Colonic mucosa (tissue), 4 donors: ENCODE measurements around the gene SLC38A6. TPM values are rescaled to one million over a fixed set of nuclear protein-coding genes. Genes with fewer than 3 reads are reported as not detected.
"Not testable (repeated sequence)": the region's sequence is repeated elsewhere in the genome, so short reads cannot be mapped to it uniquely, and the experiment has no call there.

Experiments
- DNase-seq: peaks from one replicate; pipeline ENCODE4 v3.0.0-alpha.2; 2020
- H3K27ac ChIP-seq: fragments of 200-600 bp; one replicate; pipeline ENCODE4 v1.8.0; 2021
- H3K27me3 ChIP-seq: fragments of 200-600 bp; one replicate; pipeline ENCODE4 v1.8.0; 2021
- H3K36me3 ChIP-seq: fragments of 200-600 bp; one replicate; pipeline ENCODE4 v1.8.0; 2021
- H3K4me1 ChIP-seq: fragments of 200-600 bp; one replicate; pipeline ENCODE4 v1.8.0; 2021; ENCODE audit warnings: mild to moderate bottlenecking
- H3K4me3 ChIP-seq: fragments of 200-600 bp; one replicate; pipeline ENCODE4 v1.8.0; 2021
- H3K9ac ChIP-seq, 2 donors: one replicate each; pipeline ENCODE4 v1.7.0; 2013; ENCODE audit warnings: control low read depth in 2 of 2, low read depth in 2 of 2, low read length in 2 of 2
- H3K9me3 ChIP-seq: fragments of 200-600 bp; one replicate; pipeline ENCODE4 v1.8.0; 2021
- intact Hi-C: fragments of 100-400 bp; cut with DNase I; formaldehyde crosslinking; loops from one replicate; pipeline ENCODE4 v1.14.1; 2022
- total RNA-seq, 2 donors: library from RNA; stranded (reverse); fragmentation: NEBNext Ultra II Directional in 1 of 2; extraction: Animal tissue kit (Norgen Biotek cat#: 25700) in 1 of 2; gene quantifications; one replicate each; pipeline ENCODE4 v1.2.1, GENCODE V29; 2021
- TF ChIP-seq, protein P1 (sequence below): fragments of 200-600 bp; IDR thresholded peaks from one replicate; pipeline ENCODE4 v1.8.0; 2022; ENCODE audit warnings: antibody characterized with exemption, mild to moderate bottlenecking
- donor health status: healthy.
- donor health status: DM: no; HTN: no; CAD: no.
- donor health status: DM: no; HTN: no; CAD: no.

SLC38A6 gene
- total RNA-seq, 2 donors from 2014 or later, result 5.0 to 7.8 TPM

DNA sequence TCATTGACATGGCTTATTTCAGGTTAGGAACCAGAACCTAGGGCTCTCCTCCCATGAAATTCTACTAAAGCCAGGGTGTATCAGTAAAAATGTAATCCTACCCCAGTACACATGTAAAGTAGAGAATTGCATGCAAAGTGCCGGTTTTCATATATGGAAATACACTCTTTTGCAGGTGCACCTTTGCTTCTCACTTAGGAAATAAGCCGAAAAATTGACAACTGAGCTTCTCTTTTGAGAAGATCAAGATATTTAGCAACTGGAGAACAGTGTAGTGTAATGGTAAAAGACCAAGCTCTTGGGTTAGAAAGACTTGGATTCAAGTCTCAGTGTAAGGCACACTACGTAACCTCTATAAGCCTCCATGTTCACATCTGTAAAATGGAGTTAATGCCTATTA is 82.4 kb downstream of the SLC38A6 start:
- Histone ChIP-seq H3K4me3 (no peak overlapping the region), H3K9me3 (no peaks in the 10 kb centered on the region), H3K27me3 (no peaks in the 10 kb centered on the region), H3K27ac (no peak overlapping the region), H3K9ac (no peak overlapping the region), H3K4me1 (no peaks in the 10 kb centered on the region), H3K36me3 (no peaks in the 10 kb centered on the region)
- no peak for DNase-seq
- intact Hi-C loops, result no loop called here
- TF ChIP-seq, protein P1, sequence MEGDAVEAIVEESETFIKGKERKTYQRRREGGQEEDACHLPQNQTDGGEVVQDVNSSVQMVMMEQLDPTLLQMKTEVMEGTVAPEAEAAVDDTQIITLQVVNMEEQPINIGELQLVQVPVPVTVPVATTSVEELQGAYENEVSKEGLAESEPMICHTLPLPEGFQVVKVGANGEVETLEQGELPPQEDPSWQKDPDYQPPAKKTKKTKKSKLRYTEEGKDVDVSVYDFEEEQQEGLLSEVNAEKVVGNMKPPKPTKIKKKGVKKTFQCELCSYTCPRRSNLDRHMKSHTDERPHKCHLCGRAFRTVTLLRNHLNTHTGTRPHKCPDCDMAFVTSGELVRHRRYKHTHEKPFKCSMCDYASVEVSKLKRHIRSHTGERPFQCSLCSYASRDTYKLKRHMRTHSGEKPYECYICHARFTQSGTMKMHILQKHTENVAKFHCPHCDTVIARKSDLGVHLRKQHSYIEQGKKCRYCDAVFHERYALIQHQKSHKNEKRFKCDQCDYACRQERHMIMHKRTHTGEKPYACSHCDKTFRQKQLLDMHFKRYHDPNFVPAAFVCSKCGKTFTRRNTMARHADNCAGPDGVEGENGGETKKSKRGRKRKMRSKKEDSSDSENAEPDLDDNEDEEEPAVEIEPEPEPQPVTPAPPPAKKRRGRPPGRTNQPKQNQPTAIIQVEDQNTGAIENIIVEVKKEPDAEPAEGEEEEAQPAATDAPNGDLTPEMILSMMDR, result no peak

DNA sequence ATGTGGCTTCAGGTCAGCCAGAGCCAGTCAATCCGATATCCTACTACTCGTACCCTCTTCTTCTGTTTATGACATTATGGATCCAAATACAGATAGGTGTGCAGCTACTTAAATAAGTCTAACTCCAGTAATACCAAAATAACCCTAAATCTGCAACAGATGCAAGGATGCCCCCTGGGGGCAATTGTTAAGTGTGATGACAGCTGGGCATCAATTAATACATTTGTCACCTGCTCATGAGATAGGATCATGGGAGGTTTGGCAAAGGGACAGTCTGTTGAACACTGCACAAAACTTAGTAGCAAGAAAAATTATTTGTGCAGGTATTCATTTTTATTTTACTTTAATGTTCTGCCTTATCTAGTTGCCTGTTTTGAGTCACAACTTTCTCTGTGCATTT is 83.2 kb downstream of the SLC38A6 start:
- TF ChIP-seq, protein P1, result no peak
- intact Hi-C loops, result no loop called here

DNA sequence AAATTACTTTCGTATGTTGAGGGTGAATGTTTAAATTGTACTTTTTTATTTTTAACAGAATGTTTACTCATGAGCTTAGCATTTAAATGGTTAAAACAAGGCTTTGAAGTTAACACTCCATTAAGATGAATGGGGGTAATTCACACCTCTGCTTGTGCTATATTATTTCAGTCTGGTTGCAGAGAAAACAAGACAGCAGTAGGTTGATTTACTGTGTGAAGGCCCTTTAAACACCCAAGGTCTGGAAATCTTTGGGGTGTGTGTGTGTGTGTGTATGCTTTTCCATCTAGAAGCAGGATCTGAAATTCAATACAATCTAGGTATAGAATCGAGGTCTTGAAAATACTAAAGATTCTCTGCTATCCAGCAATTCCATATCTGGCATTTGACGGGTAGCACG is 83.8 kb downstream of the SLC38A6 start:
- intact Hi-C loops, result no loop called here
- no peaks in the 10 kb centered on the region for H3K4me1 ChIP-seq
- TF ChIP-seq, protein P1, result no peak
- H3K27ac ChIP-seq, result no peak overlapping the region
- DNase-seq, result no peak
- H3K9ac ChIP-seq, result no peak overlapping the region
- H3K9me3 ChIP-seq, result no peaks in the 10 kb centered on the region
- H3K27me3 ChIP-seq, result no peaks in the 10 kb centered on the region
- H3K36me3 ChIP-seq, result no peaks in the 10 kb centered on the region
- H3K4me3 ChIP-seq, result no peak overlapping the region

More for the DNA sequence above, 83.2 kb downstream of the SLC38A6 start:
- Histone ChIP-seq H3K27ac (no peak overlapping the region), H3K27me3 (no peaks in the 10 kb centered on the region), H3K9ac (no peak overlapping the region), H3K4me1 (no peaks in the 10 kb centered on the region), H3K9me3 (no peaks in the 10 kb centered on the region), H3K4me3 (no peak overlapping the region), H3K36me3 (no peaks in the 10 kb centered on the region)
- DNase-seq, result no peak

DNA sequence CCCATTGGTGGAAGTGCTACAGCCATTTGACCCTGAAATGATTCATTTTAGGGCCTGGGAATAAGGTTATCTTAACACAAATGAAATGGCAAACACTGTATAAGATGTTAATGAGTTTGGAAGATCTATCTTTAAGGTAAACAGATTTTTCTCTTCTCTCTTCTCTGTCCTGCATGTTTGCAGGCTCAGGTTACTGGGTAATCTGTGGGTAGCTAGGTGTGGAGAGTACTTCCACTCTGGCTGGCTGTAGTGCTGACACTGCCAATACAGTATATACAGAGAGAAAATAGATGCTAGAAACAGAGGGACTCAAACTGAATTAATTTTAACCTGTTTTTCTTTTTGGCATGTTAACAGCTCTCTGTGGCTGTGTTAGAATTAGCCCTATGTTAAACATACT is 84.6 kb downstream of the SLC38A6 start:
- Histone ChIP-seq H3K9ac (no peak overlapping the region), H3K27me3 (no peaks in the 10 kb centered on the region), H3K36me3 (no peaks in the 10 kb centered on the region), H3K27ac (no peak overlapping the region), H3K9me3 (no peaks in the 10 kb centered on the region), H3K4me1 (no peaks in the 10 kb centered on the region), H3K4me3 (no peak overlapping the region)
- TF ChIP-seq, protein P1, result no peak
- no peak for DNase-seq
- intact Hi-C loops, result no loop called here

DNA sequence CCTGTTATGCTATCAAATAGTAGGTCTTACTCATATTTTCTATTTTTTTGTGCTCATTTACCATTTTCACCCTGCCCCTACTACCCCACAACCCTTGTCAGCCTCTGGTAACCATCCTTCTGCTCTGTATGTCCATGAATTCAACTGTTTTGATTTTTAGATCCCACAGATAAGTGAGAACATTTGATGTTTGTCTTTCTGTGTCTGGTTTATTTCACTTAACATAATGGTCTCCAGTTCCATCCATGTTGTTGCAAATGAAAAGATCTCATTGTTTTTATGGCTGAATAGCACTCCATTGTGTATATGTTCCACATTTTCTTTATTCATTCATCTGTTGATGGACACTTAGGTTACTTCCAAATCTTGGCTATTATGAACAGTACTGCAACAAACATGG is 91.4 kb downstream of the SLC38A6 start:
- H3K9ac ChIP-seq, H3K27ac ChIP-seq, H3K9me3 ChIP-seq, H3K4me1 ChIP-seq, intact Hi-C loops, H3K27me3 ChIP-seq, H3K36me3 ChIP-seq, H3K4me3 ChIP-seq, DNase-seq: not testable (repeated sequence)

DNA sequence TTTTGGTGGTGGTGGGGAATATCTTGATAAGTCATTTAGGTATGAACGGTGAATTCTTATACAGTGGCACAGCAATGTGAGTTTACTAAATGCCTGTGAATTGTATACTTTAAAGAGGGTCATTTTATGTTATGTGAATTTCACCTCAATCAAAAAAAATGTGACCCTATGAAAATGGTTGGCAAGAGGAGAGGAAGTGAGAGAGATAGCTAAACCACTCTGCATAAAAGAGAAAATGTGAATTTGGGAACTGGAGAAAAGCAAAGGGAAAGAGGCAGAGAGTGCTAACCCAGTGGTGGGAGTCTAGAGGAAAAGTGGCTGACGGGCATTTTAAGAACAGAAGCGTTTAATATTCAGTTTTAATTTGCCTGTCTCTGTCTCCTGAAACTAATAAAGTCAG is 93.8 kb downstream of the SLC38A6 start:
- no peak for DNase-seq
- no peaks in the 10 kb centered on the region for H3K9me3 ChIP-seq
- H3K36me3 ChIP-seq, result no peaks in the 10 kb centered on the region
- H3K27ac ChIP-seq, result no peak overlapping the region
- no peaks in the 10 kb centered on the region for H3K4me1 ChIP-seq
- H3K9ac ChIP-seq, result no peak overlapping the region
- H3K4me3 ChIP-seq, result no peak overlapping the region
- H3K27me3 ChIP-seq, result no peaks in the 10 kb centered on the region
- TF ChIP-seq, protein P1, result no peak
- intact Hi-C loops, result no loop called here
